PC-9 (cell line): ENCODE data around the gene LIPE.

Experiments used
- EZH2 ChIP-seq: fragments of 200-600 bp; sonication (generic); IDR thresholded peaks from 2 replicates; pipeline ENCODE4 v1.8.0; 2017; ENCODE audit warnings: antibody characterized with exemption, low read depth
- TF ChIP-seq, protein P1 (sequence below): fragments of 200-600 bp; sonication (generic); conservative IDR thresholded peaks from 2 replicates; pipeline ENCODE4 v1.6.1; 2017; ENCODE audit warnings: mixed run types, antibody characterized with exemption, mild to moderate bottlenecking, moderate library complexity

DNA sequence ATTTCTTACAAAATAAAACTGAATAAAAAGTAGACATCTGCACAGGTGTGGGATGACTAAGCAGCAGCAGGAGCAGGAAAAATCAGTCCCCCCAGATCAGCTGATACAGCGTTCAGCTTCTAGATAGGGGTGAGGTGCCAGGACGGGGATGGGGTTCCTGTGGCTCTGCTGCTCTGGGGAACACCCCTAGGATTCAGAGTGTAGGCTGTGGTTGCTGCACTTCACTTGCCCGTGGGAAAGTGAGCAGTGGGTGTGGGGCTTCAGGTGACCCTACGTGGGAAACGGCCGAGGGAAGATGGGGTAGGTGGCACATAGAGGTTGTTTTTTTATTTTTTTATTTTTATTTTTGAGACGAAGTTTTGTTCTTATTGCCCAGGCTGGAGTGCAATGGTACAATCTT, 18.8 kb upstream of the LIPE start:
- TF ChIP-seq, protein P1, sequence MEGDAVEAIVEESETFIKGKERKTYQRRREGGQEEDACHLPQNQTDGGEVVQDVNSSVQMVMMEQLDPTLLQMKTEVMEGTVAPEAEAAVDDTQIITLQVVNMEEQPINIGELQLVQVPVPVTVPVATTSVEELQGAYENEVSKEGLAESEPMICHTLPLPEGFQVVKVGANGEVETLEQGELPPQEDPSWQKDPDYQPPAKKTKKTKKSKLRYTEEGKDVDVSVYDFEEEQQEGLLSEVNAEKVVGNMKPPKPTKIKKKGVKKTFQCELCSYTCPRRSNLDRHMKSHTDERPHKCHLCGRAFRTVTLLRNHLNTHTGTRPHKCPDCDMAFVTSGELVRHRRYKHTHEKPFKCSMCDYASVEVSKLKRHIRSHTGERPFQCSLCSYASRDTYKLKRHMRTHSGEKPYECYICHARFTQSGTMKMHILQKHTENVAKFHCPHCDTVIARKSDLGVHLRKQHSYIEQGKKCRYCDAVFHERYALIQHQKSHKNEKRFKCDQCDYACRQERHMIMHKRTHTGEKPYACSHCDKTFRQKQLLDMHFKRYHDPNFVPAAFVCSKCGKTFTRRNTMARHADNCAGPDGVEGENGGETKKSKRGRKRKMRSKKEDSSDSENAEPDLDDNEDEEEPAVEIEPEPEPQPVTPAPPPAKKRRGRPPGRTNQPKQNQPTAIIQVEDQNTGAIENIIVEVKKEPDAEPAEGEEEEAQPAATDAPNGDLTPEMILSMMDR: no peak
- no peak for TF ChIP-seq EZH2
